ENCODE data around the gene RPS6KA2. TPM values are rescaled to one million over a fixed set of nuclear protein-coding genes. Genes with fewer than 3 reads are reported as not detected.
A peak's percentile ranks its signal among the peaks of the same experiment; 100 is the strongest.

Gene RPS6KA2
- total and polyA plus RNA-seq, 2 experiments from 2014 or later: 12.5 to 25.3 TPM

GRCh38 chr6:166545156-166546034 lies 81.7 kb downstream of the RPS6KA2 start:
- Histone ChIP-seq H3K9me2 (ENCODE audit: insufficient read depth) (no peaks in the 10 kb centered on the region), H3K36me3 (ENCODE audit: insufficient read depth) (no peaks in the 10 kb centered on the region), H3K27ac (ENCODE audit: low read depth) (no peak overlapping the region), H3K4me1 (ENCODE audit: insufficient read depth) (peaks cover 12% of the 10 kb centered on the region), H3K79me2 (replicated peaks; ENCODE audit: insufficient read depth) (peaks cover 44% of the 10 kb centered on the region), H3K27me3 (ENCODE audit: insufficient read depth) (no peaks in the 10 kb centered on the region), H3K4me2 (no peak overlapping the region), H3F3A (replicated peaks; ENCODE audit: low read depth) (no peaks in the 10 kb centered on the region), H2AFZ (no peak overlapping the region), H3K4me3 (no peak overlapping the region), H4K20me1 (replicated peaks; ENCODE audit: insufficient read depth) (peaks cover 7% of the 10 kb centered on the region; the same call in 1 of the 2 replicates)
- H3K4me3 Mint-ChIP-seq: no peak overlapping the region
- H3K27ac Mint-ChIP-seq: no peak overlapping the region
- no peak for DNase-seq (ENCODE audit: low spot score)
- no peak for TF ChIP-seq EZH2 (IDR thresholded peaks at IDR 0.05; ENCODE audit: low read depth, unreplicated experiment)
- H3K4me1 Mint-ChIP-seq: peaks cover 39% of the 10 kb centered on the region
- no peaks in the 10 kb centered on the region for H3K9me3 Mint-ChIP-seq
- no peaks in the 10 kb centered on the region for H3K36me3 Mint-ChIP-seq (ENCODE audit: low read depth)
- no peak for ATAC-seq
- peaks cover 10% of the 10 kb centered on the region for H3K27me3 Mint-ChIP-seq (ENCODE audit: insufficient read depth, low read depth, poor library complexity)

GRCh38 chr6:166544296-166544605 lies 82.8 kb downstream of the RPS6KA2 start:
- Histone ChIP-seq H3K4me3 (no peak overlapping the region), H3K4me2 (no peak overlapping the region), H3K36me3 (ENCODE audit: insufficient read depth) (no peaks in the 10 kb centered on the region), H3K4me1 (ENCODE audit: insufficient read depth) (peaks cover 20% of the 10 kb centered on the region), H3K27ac (ENCODE audit: low read depth) (0 out of 2 replicates have a peak overlapping the region, but pooled peaks have one; percentile 8), H3K79me2 (replicated peaks; ENCODE audit: insufficient read depth) (peaks cover 38% of the 10 kb centered on the region), H3K9me2 (ENCODE audit: insufficient read depth) (no peaks in the 10 kb centered on the region), H4K20me1 (replicated peaks; ENCODE audit: insufficient read depth) (peaks cover 3% of the 10 kb centered on the region; the same call in 1 of the 2 replicates), H3F3A (replicated peaks; ENCODE audit: low read depth) (no peaks in the 10 kb centered on the region), H2AFZ (no peak overlapping the region), H3K27me3 (ENCODE audit: insufficient read depth) (no peaks in the 10 kb centered on the region)
- Mint-ChIP-seq H3K36me3 (ENCODE audit: low read depth) (no peaks in the 10 kb centered on the region), H3K27ac (peak overlapping the region; percentile 48; the same call in 1 of the 2 replicates), H3K27me3 (ENCODE audit: insufficient read depth, low read depth, poor library complexity) (peaks cover 11% of the 10 kb centered on the region), H3K4me3 (no peak overlapping the region), H3K4me1 (peaks cover 50% of the 10 kb centered on the region), H3K9me3 (no peaks in the 10 kb centered on the region)
- ATAC-seq (no peak), DNase-seq (ENCODE audit: low spot score) (no peak)
- TF ChIP-seq ZNF462 (CRISPR knock-in tag; IDR thresholded peaks at IDR 0.05) (no peak), EZH2phosphoT487 (IDR thresholded peaks at IDR 0.05; ENCODE audit: unreplicated experiment) (no peak), ZNF331 (CRISPR knock-in tag; IDR thresholded peaks at IDR 0.05; ENCODE audit: low read depth) (no peak), EZH2 (IDR thresholded peaks at IDR 0.05; ENCODE audit: low read depth, unreplicated experiment) (no peak), POLR2AphosphoS5 (IDR thresholded peaks at IDR 0.05; ENCODE audit: low read depth) (no peak), CREB1 (CRISPR knock-in tag; IDR thresholded peaks at IDR 0.05; ENCODE audit: low read depth) (no peak), JUNB (IDR thresholded peaks at IDR 0.05; ENCODE audit: unreplicated experiment) (no peak), NANOG (IDR thresholded peaks at IDR 0.05; ENCODE audit: borderline replicate concordance) (no peak), STAT1 (IDR thresholded peaks at IDR 0.05; ENCODE audit: unreplicated experiment) (no peak), ZNF114 (CRISPR knock-in tag; IDR thresholded peaks at IDR 0.05) (no peak)
- TF ChIP-seq, protein P1, sequence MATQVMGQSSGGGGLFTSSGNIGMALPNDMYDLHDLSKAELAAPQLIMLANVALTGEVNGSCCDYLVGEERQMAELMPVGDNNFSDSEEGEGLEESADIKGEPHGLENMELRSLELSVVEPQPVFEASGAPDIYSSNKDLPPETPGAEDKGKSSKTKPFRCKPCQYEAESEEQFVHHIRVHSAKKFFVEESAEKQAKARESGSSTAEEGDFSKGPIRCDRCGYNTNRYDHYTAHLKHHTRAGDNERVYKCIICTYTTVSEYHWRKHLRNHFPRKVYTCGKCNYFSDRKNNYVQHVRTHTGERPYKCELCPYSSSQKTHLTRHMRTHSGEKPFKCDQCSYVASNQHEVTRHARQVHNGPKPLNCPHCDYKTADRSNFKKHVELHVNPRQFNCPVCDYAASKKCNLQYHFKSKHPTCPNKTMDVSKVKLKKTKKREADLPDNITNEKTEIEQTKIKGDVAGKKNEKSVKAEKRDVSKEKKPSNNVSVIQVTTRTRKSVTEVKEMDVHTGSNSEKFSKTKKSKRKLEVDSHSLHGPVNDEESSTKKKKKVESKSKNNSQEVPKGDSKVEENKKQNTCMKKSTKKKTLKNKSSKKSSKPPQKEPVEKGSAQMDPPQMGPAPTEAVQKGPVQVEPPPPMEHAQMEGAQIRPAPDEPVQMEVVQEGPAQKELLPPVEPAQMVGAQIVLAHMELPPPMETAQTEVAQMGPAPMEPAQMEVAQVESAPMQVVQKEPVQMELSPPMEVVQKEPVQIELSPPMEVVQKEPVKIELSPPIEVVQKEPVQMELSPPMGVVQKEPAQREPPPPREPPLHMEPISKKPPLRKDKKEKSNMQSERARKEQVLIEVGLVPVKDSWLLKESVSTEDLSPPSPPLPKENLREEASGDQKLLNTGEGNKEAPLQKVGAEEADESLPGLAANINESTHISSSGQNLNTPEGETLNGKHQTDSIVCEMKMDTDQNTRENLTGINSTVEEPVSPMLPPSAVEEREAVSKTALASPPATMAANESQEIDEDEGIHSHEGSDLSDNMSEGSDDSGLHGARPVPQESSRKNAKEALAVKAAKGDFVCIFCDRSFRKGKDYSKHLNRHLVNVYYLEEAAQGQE (IDR thresholded peaks at IDR 0.05; ENCODE audit: unreplicated experiment): no peak
